HG03097 (cell line): ENCODE results near the gene CMA1.
"Not testable (repeated sequence)": the region's sequence is repeated elsewhere in the genome, so short reads cannot be mapped to it uniquely, and the experiment has no call there.

Source experiments
- ATAC-seq: cut with Tn5 transposase; IDR thresholded peaks from one replicate; pipeline ENCODE4 v1.9.1; 2021; ENCODE audit not compliant: unreplicated experiment, low FRiP score

CMA1 gene

GRCh38 chr14:24470450-24470849, 37.6 kb downstream of the CMA1 start:
- ATAC-seq, result not testable (repeated sequence)

GRCh38 chr14:24465805-24466204, 42.3 kb downstream of the CMA1 start:
- no peak for ATAC-seq

- ATAC-seq, result no peak
These were observed 42.7 kb downstream of the CMA1 start for GRCh38 chr14:24465368-24465767.

- no peak for ATAC-seq
These were observed 43.9 kb downstream of the CMA1 start for GRCh38 chr14:24463884-24464785.

- no peak for ATAC-seq
These were observed 44.8 kb downstream of the CMA1 start for GRCh38 chr14:24463017-24463883.

GRCh38 chr14:24461336-24461735, 46.7 kb downstream of the CMA1 start:
- ATAC-seq, result no peak

- ATAC-seq, result no peak
These were observed 48.7 kb downstream of the CMA1 start for GRCh38 chr14:24459331-24459730.

DNA sequence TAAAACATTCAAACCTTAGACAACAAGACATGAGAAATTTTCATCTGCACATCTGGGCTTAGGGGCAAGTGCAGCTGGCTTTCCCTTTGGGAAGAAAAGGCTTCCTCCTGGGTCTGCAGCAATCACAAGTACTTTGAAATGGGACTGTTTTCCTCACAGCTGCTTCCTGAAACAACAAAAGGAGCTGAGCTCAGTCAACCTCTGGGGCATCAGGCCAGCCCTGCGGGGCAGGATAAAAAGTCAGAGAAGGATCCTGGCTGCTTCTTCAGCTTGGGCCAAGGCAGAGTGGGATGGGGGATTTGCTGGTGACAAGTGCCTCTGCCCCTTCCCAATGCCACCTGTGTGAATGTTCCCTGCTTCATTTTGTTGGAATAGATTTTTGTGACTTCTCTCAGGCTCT, 49.3 kb downstream of the CMA1 start:
- ATAC-seq, result no peak

GRCh38 chr14:24456980-24457379, 51.1 kb downstream of the CMA1 start:
- ATAC-seq, result no peak
